ENCODE data around the gene COL5A2.

DNA sequence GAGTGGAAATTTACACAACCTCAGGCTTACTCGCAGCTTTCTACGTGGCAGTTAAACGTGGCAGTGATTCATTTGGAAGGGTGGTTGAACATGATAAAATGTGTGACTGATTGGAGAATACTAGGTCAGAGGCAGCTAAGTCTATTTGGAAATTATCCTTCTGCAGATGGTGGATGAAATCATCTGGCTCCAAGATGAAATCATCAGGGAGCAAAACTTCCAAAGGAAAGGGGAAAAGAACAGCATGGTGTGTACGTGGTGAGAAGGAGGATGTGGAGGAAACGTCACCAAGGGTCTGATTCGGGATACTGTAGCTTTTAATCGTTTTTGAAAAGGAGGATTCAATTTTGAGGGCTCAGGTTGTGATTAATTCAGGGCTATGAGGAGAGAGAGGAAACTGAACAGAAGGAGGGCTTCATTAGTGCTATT is 157.5 kb downstream of the COL5A2 start:
- TF ChIP-seq, protein P1, sequence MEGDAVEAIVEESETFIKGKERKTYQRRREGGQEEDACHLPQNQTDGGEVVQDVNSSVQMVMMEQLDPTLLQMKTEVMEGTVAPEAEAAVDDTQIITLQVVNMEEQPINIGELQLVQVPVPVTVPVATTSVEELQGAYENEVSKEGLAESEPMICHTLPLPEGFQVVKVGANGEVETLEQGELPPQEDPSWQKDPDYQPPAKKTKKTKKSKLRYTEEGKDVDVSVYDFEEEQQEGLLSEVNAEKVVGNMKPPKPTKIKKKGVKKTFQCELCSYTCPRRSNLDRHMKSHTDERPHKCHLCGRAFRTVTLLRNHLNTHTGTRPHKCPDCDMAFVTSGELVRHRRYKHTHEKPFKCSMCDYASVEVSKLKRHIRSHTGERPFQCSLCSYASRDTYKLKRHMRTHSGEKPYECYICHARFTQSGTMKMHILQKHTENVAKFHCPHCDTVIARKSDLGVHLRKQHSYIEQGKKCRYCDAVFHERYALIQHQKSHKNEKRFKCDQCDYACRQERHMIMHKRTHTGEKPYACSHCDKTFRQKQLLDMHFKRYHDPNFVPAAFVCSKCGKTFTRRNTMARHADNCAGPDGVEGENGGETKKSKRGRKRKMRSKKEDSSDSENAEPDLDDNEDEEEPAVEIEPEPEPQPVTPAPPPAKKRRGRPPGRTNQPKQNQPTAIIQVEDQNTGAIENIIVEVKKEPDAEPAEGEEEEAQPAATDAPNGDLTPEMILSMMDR (IDR thresholded peaks at IDR 0.05; ENCODE audit: low read depth, low read length): no peak
- no peak for TF ChIP-seq EZH2phosphoT487 (IDR thresholded peaks at IDR 0.05; ENCODE audit: low read depth)
